Measurements from ENCODE around the gene PLCL1.

PLCL1 gene

GRCh38 chr2:198072655-198073054, 268.3 kb downstream of the PLCL1 start:
- Histone ChIP-seq H3K36me3 (replicated peaks) (no peaks in the 10 kb centered on the region), H3K27ac (no peak overlapping the region), H3K4me3 (ENCODE audit: low read depth, low read length) (no peak overlapping the region), H3K27me3 (replicated peaks) (no peaks in the 10 kb centered on the region)
- no peak for TF ChIP-seq CTCF (IDR thresholded peaks at IDR 0.05; ENCODE audit: low read depth, low read length, missing control alignments)
- in situ Hi-C loops (cut with HindIII; ENCODE audit: low pct_ligation_motif_present, low sequenced_read_pairs) = no loop called here
- no peak for DNase-seq

- no peaks in the 10 kb centered on the region for H3K27me3 ChIP-seq (replicated peaks)
- in situ Hi-C loops (cut with HindIII; ENCODE audit: low pct_ligation_motif_present, low sequenced_read_pairs) = no loop called here
- no peak for TF ChIP-seq CTCF (IDR thresholded peaks at IDR 0.05; ENCODE audit: low read depth, low read length, missing control alignments)
- H3K36me3 ChIP-seq (replicated peaks) = no peaks in the 10 kb centered on the region
- H3K27ac ChIP-seq = no peak overlapping the region
- H3K4me3 ChIP-seq (ENCODE audit: low read depth, low read length) = no peak overlapping the region
- DNase-seq = no peak
These were observed 268.9 kb downstream of the PLCL1 start for GRCh38 chr2:198073253-198073652.

GRCh38 chr2:198077477-198077876, 273.1 kb downstream of the PLCL1 start:
- no peak for DNase-seq
- no peaks in the 10 kb centered on the region for H3K27me3 ChIP-seq (replicated peaks)
- H3K4me3 ChIP-seq (ENCODE audit: low read depth, low read length) = no peak overlapping the region
- in situ Hi-C loops (cut with HindIII; ENCODE audit: low pct_ligation_motif_present, low sequenced_read_pairs) = no loop called here
- no peak overlapping the region for H3K27ac ChIP-seq
- H3K36me3 ChIP-seq (replicated peaks) = no peaks in the 10 kb centered on the region
- no peak for TF ChIP-seq CTCF (IDR thresholded peaks at IDR 0.05; ENCODE audit: low read depth, low read length, missing control alignments)

GRCh38 chr2:198080879-198081765, 276.7 kb downstream of the PLCL1 start:
- Histone ChIP-seq H3K27ac (no peak overlapping the region), H3K27me3 (replicated peaks) (no peaks in the 10 kb centered on the region), H3K36me3 (replicated peaks) (no peaks in the 10 kb centered on the region), H3K4me3 (ENCODE audit: low read depth, low read length) (no peak overlapping the region)
- no peak for DNase-seq
- TF ChIP-seq CTCF (IDR thresholded peaks at IDR 0.05; ENCODE audit: low read depth, low read length, missing control alignments) = no peak
- in situ Hi-C loops (cut with HindIII; ENCODE audit: low pct_ligation_motif_present, low sequenced_read_pairs) = no loop called here

GRCh38 chr2:198084156-198084555, 279.8 kb downstream of the PLCL1 start:
- Histone ChIP-seq H3K27ac (no peak overlapping the region), H3K4me3 (ENCODE audit: low read depth, low read length) (no peak overlapping the region), H3K36me3 (replicated peaks) (no peaks in the 10 kb centered on the region), H3K27me3 (replicated peaks) (no peaks in the 10 kb centered on the region)
- in situ Hi-C loops (cut with HindIII; ENCODE audit: low pct_ligation_motif_present, low sequenced_read_pairs) = no loop called here
- DNase-seq = no peak
- TF ChIP-seq CTCF (IDR thresholded peaks at IDR 0.05; ENCODE audit: low read depth, low read length, missing control alignments) = no peak

GRCh38 chr2:198096002-198096401, 291.6 kb downstream of the PLCL1 start:
- no peak overlapping the region for H3K27ac ChIP-seq
- H3K4me3 ChIP-seq (ENCODE audit: low read depth, low read length) = no peak overlapping the region
- in situ Hi-C loops (cut with HindIII; ENCODE audit: low pct_ligation_motif_present, low sequenced_read_pairs) = no loop called here
- no peak for TF ChIP-seq CTCF (IDR thresholded peaks at IDR 0.05; ENCODE audit: low read depth, low read length, missing control alignments)
- no peaks in the 10 kb centered on the region for H3K36me3 ChIP-seq (replicated peaks)
- no peak for DNase-seq
- no peaks in the 10 kb centered on the region for H3K27me3 ChIP-seq (replicated peaks)
